HG03354 (cell line): Measurements from ENCODE around the gene MIP.
"Not testable (repeated sequence)": the region's sequence is repeated elsewhere in the genome, so short reads cannot be mapped to it uniquely, and the experiment has no call there.

ENCODE experiments used
- ATAC-seq: cut with Tn5 transposase; IDR thresholded peaks from one replicate; pipeline ENCODE4 v1.9.1; 2021; ENCODE audit warnings: mild to moderate bottlenecking; ENCODE audit not compliant: unreplicated experiment, poor library complexity, severe bottlenecking

MIP gene

DNA sequence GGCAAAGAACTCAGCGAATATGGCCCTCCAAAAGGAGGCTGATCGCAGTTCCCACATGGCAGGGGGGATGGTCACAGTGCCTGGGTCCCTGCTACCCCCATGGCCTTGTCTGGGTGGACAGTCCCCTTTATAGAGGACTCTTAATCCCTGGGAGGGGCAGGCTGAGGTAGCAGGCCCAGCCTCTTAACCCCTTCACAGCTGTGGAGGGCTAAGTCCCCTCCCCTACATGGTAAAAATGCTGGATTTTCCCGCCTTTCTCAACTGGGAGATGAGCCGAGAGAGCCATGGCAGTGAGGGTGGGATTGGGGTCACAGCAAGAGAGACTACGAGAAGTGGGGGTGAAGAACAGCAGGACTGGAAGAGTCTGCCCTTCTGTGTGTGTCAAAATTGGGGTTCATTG is at the start of gene MIP:
MIP (minus strand) TSS at position 101 of the 400 bp plus-strand sequence; CDS start at position 57, 44 bp downstream.
- ATAC-seq, result no peak

DNA sequence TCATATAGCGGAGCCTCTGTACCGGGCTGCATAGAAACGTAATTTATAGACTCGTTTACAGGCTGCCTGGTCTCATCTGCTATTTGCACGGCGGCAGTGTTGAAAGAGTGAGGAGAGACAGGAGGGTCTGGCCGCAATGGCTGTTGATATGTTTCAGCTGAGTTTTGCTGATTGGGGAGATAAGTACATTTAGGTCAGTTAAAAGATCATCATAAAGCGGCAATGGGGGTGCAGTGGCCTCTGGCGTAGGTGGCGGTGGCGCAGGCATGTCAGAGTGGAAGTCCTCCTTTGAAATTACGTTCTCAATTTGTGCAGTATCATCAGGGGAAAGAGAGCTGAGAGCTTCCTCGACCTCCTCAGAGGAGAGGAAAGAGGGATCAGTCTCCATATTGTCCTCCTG is 45.4 kb upstream of the MIP start:
- not testable (repeated sequence) for ATAC-seq

DNA sequence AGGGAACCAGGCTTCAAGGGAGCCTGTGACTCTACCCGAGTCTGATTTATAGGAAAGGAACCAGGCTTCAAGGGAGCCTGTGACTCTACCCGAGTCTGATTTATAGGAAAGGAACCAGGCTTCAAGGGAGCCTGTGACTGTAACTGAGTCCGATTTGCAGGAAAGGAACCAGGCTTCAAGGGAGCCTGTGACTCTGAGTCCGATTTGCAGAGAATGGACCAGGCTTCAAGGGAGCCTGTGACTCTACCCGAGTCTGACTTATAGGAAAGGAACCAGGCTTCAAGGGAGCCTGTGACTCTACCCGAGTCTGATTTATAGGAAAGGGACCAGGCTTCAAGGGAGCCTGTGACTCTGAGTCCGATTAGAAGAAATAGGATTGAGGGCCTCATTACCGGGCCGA is 45.0 kb upstream of the MIP start:
- ATAC-seq, result not testable (repeated sequence)

DNA sequence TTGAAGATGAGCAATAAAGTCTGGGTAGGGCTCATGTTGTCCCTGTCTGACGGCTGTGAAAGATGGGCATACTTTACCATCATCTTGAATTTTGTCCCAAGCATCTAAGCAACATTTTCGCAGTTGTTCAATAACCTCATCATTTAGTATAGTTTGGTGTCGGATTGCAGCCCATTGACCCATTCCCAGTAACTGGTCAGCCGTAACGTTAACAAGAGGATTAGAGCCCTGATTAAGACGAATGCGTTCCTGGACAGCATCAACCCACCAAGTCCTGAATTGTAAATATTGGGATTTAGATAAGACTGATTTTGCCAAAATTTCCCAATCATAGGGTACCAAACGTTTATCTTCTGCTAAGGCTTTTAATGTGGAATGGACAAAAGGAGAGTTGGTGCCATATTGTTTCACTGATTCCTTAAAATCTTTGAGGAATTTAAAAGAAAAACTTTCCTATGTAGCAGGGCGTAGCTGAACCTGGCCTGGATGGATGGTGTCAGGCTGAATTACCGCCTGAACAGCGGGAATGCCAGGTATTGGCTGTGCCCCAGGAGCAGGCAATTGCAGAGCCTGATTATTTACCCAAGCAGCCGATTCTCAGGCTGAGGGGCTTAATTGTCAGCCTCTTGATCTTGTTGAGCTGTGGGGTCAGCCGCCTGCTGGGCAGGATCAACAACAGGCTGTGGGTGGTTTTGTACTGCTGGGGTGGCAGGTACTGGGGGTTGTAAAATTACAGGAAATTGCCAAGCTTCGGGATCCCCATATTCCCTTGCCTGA is 43.9 kb upstream of the MIP start:
- not testable (repeated sequence) for ATAC-seq

DNA sequence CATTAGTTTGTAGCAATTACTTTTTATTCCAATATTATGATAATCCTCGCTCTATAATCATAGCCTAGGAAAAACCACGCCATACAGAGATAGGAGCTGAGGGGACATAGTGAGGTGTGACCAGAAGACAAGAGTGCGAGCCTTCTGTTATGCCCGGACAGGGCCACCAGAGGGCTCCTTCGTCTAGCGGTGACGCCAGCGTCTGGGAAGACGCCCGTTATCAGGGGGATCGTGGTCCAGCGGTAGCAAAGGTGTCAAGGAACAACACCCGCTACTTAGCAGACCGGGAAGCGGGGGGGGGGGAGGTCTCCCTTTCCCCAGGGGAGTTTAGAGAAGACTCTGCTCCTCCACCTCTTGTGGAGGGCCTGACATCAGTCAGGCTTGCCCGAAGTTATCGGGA is 42.2 kb upstream of the MIP start:
- not testable (repeated sequence) for ATAC-seq

DNA sequence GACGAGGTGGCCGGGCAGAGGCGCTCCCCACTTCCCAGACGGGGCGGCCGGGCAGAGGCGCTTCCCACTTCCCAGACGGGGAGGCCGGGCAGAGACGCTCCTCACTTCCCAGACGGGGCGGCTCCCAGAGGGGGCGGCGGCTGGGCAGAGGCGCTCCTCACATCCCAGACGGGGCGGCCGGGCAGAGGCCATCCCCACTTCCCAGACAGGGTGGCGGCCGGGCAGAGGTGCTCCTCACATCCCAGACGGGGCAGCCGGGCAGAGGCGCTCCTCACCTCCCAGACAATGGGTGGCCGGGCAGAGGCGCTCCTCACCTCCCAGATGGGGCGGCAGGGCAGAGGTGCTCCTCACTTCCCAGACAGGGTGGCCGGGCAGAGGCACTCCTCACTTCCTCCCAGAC is 40.0 kb upstream of the MIP start:
- ATAC-seq, result not testable (repeated sequence)

DNA sequence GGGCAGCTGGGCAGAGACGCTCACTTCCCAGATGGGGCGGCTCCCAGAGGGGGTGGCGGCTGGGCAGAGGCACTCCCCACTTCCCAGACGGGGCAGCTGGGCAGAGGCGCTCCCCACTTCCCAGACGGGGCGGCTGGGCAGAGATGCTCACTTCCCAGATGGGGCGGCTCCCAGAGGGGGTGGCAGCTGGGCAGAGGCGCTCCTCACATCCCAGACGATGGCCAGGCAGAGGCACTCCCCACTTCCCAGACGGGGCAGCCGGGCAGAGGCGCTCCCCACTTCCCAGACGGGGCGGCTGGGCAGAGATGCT is 39.6 kb upstream of the MIP start:
- ATAC-seq, result not testable (repeated sequence)

DNA sequence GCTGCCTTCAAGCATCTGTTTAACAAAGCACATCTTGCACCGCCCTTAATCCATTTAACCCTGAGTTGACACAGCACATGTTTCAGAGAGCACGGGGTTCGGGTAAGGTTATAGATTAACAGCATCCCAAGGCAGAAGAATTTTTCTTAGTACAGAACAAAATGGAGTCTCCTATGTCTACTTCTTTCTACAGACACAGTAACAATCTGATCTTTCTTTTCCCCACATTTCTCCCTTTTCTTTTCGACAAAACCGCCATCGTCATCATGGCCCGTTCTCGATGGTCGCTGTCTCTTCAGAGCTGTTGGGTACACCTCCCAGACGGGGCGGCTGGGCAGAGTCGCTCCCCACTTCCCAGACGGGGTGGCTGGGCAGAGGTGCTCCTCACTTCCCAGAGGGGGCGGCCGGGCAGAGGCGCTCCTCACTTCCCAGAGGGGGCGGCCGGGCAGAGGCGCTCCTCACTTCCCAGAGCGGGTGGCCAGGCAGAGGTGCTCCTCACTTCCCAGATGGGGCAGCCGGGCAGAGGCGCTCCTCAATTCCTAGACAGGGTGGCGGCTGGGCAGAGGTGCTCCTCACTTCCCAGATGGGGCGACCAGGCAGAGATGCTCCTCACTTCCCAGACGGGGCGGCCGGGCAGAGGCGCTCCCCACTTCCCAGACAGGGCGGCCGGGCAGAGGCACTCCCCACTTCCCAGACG is 39.1 kb upstream of the MIP start:
- ATAC-seq, result not testable (repeated sequence)

DNA sequence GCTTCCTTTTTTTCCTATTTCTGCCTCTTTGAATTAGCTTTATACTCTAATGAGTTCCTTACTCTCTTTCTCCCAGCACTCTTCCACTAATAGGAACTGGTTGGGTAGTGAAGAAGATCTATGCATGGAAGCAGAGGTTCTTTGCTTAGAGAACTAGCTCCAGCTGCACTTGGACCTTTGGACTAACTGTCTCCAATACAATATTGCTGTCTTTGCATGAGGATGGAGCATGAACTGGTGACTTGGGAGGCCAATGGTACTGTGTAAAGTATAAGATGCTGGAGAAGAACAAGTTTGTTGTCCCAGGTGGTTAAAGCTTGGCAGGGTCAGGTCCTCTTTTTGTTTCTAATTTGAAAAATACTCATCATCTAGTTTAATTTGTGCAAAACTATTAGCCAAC is 35.9 kb upstream of the MIP start:
- no peak for ATAC-seq

DNA sequence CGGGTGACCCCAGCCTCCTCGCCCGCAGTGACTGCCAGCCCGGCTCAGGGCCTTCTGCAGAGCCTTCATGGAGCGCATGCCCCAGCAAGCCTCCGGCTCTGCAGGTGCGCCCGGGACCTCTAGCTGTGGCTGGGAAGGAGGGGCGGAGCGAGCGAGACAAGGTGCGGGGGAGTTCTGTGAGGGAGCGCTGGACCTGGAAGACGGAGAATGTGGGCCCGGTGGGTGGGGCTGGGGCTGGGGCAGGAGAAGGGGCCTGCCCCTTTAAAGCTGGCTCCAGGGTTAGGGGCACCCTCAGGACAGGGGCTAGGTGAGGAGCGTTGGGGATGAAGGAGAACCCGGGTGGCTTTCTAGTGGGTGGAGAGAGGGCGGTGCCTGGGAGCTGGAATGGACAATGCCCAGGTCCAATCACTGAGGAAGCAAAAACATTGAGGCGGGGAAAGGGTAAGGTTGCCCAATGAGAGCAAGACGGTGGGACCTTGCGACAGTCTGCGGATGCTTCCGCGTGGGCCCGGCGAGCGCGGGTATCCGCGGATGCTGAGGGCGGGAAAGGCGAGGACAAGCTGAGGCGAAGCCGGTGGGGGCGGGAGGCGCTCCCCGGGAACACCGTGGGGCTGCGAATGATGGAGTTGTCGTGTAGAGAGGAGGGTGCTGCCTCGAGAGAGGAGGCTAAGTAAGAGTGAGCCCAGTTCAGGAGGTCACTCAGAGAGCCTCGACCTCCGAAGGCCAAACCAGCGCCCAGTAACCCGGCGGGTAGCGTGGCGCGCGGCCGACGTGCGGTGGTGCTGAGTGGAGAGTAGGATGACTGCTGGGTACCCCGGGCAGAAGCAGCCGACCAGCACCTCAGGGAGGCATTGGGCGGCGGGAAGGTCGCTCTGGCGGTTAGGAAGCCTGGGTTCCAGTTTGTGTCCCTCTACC is 33.8 kb upstream of the MIP start, which contains the start of gene GLS2:
GLS2 (minus strand) TSS at position 121 of the 915 bp plus-strand sequence; CDS start at position 78, 43 bp downstream.
- peak; percentile 96 for ATAC-seq

DNA sequence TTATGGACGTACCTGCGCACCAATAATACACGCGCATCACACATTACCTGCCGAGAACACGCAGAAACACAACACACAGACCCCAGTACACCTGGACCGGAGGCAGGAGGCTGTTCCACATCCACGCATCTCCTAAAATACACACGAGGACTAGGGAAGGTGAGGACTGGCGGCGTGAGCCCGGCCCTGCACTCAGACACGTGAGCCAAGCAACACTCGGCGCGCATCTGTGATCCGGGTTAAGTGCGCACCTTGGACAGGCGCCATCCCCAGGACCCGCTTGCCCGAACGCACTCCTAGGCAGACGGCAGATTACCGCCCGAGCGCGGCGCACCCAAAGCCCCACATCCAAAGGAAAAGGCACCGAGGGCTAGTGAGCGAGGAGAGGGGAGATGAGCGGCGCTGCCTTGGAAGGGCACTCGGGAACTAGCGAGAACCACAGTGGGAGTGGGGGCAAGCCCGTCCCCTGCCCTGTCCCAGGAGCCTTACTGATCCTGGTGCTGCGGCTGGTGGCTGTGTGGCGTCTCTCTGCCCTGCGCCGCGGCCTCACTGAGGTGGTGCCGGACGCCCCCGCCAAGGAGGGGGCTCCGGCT is 33.1 kb upstream of the MIP start:
- peak; percentile 21 for ATAC-seq

DNA sequence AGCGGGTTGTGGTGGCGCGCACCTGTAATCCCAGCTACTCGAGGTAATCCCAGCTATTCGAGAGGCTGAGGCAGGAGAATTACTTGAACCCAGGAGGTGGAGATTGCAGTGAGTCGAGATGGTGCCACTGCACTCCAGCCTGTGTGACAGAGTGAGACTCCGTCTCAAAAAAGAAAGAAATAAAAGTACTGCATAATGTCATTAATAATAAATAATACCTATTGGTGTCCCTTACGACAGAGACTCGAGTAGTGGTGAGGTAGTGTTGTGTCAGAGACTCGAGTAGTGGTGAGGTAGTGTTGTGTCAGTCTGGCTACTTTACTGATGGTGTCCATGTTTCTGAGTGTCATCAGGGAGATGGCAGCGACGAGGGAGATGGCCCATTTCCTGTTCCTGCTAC is 32.2 kb upstream of the MIP start:
- ATAC-seq, result no peak

DNA sequence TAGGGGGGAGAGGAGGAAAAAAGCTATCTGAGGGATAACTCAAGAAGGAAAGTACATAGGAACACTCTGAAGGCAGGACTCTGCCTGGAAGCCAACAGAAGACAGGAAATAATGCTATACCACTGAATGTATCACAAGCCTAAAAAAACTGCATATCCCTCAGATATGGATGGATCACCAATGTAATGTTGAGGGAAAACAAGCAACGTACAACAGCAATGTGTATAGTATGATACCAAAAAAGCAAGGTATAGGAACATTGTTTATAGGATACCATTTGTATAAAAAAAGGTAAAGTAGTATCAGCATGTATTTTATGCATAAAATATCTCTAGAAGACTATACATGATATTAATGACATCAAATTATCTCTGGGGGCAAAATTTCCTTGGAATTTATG is 30.1 kb upstream of the MIP start:
- no peak for ATAC-seq

DNA sequence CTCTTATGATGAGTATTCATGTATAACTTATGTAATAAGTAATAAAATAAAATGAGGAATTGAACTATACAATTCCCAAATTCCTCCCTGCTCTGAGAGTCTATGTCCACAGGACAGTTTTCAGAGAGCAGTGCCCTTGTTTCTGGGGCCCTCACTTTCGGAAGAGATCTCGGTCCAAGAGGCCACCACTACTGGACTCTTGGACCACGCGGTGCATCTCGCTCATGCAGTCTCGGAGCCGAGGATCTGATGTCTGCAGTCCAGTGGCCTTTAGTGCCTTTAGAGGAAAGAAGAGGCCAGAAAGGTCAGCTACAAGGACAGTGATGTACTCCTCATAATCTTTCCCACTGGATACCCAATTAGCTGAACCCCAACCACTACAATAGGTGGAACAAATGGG is 25.2 kb upstream of the MIP start:
- ATAC-seq, result no peak

DNA sequence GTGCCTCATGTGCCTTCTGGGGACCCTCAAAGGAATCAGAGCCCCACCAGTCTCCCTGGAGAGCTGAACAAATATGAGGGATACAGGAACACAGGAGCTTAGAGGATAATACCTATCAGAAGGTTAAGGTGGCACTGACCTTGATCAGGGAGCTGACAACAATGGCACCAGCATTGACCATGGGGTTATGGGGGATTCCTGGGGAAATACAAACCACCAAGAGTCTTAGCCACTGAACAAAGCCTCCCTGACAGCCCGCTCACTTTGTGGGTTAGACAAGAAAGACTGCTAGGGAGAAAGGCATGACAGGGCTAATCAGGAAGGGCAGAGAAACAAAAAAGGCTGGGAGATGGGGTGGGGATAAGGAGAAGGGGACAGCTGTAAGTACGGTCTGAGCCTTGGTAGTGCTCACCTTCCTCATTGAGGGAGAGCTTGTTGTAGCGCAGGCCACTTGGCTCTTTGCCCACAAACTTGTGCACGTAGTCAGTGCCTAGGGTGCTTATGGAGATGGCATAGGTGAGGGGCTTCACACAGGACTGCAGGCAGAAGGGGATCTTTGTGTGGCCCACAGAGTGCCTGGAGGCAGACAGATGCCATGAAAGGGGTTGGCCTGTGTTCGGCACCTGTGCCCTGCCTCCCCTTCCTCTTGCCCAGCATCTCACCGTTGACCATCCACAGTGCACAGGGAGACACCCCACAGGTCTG is 23.2 kb upstream of the MIP start:
- ATAC-seq, result no peak

DNA sequence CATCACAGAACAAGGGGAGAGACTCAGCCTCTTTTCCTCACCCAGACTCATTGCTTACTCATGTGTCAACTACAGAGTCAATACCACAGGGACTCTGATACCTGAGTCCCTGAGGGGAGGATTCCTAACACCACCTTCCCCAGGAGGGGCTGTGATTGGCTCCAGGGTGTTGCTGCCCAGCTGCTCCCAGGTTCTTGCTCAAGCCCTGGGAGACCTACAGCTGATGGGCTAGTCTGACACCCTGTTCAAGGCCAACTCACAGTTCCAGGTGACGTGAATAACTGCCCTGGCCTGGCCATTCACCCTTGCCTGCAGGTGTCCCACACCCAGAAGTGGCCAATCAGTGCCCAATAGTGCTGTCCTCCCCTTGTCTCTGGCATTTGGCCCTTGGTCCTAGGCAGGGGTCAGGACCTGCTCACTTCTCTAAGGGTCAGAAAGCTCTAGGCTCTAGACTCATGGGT is 22.5 kb upstream of the MIP start:
- no peak for ATAC-seq

DNA sequence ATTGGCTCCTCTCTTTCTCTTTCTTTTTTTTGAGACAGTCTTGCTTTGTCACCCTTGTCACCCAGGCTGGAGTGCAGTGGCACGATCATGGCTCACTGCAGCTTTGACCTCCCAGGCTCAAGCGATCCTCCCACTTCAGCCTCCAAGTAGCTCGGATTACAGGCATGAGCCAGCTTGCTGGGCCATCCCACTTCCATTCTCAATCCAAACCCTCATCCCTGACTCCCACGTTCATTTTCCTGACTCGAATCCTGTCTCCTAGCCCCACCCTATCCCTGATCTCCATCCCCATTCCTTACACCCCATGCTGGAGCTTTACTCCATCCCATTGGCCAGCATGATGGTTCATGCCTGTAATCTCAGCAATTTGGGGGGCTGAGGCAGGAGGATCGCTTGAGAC is 21.7 kb upstream of the MIP start:
- no peak for ATAC-seq

DNA sequence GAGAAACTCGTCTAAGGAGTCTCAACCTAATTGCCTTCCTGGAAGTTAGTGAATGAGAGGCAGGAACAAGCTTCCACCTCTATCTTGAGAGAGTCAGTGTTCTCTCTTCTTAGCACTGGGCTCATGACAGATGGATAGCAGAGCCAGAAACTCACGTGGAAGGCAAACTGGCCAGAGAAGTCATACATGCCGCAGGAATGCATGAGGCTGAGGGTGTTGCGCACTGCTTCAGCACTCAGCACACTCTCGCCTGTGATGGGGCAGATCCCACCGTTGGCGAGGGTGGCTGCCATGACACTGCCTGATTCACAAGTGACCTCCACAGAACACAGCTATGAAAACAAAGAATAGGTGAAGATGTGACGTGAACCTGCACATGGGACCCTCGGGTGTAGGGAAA is 19.9 kb upstream of the MIP start:
- no peak for ATAC-seq
